ENCODE measurements around the gene FUS.
A peak's percentile ranks its signal among the peaks of the same experiment; 100 is the strongest.

DNA sequence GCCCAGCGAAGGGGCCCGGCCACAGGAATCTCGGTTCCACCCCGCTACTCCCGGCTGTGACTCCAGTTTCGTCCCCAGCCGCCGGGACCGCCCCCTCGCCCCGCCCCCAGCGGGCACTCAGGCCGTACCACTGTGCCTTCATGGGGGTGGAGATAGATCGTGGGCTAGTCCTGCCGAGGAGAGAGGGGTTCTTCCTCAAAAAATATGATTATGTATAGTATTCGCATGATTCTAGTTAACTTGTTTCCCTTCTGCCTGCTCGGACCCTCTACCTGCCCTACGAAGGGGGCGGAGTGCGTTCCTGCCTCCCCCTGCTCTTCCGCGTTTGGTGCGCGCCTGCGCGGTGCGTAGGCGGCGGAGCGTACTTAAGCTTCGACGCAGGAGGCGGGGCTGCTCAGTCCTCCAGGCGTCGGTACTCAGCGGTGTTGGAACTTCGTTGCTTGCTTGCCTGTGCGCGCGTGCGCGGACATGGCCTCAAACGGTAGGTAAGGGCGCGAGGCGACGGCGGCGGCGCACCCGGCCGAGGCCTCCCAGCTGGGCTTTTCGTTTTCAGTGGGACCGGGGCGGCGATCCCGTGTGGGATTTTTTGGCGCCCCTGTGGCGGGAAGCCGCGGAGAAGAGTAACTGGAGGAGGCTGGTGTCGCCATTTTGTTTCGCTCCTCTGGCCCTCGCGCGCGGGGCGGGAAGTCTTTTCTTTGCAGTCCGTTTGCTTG lies at the start of gene FUS:
- TF ChIP-seq POLR2A (IDR thresholded peaks at IDR 0.05): peak; percentile 99
- TF ChIP-seq, protein P1, sequence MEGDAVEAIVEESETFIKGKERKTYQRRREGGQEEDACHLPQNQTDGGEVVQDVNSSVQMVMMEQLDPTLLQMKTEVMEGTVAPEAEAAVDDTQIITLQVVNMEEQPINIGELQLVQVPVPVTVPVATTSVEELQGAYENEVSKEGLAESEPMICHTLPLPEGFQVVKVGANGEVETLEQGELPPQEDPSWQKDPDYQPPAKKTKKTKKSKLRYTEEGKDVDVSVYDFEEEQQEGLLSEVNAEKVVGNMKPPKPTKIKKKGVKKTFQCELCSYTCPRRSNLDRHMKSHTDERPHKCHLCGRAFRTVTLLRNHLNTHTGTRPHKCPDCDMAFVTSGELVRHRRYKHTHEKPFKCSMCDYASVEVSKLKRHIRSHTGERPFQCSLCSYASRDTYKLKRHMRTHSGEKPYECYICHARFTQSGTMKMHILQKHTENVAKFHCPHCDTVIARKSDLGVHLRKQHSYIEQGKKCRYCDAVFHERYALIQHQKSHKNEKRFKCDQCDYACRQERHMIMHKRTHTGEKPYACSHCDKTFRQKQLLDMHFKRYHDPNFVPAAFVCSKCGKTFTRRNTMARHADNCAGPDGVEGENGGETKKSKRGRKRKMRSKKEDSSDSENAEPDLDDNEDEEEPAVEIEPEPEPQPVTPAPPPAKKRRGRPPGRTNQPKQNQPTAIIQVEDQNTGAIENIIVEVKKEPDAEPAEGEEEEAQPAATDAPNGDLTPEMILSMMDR (IDR thresholded peaks at IDR 0.05): peak in 3 of 6 experiments; percentile 9 to 28 (median 13)

All from adrenal gland (tissue), 5 donors.